Prostate gland (tissue), 2 donors: ENCODE measurements around the gene ABCF2. TPM values are rescaled to one million over a fixed set of nuclear protein-coding genes. Genes with fewer than 3 reads are reported as not detected.

ENCODE experiments used
- DNase-seq: peaks from one replicate; pipeline ENCODE4 v3.0.0-alpha.2; 2019; ENCODE audit warnings: low spot score
- H3K27ac ChIP-seq, 2 donors: fragments of 200-600 bp; sonication (generic); 2 replicates each; pipeline ENCODE4 v1.5.1; 2017 to 2019
- H3K27me3 ChIP-seq: fragments of 200-600 bp; sonication (generic); replicated peaks from 2 replicates; pipeline ENCODE4 v1.5.1; 2019; ENCODE audit not compliant: insufficient read depth
- H3K36me3 ChIP-seq, 2 donors: fragments of 200-600 bp; sonication (generic); 1 replicate in 1 of 2; 2 replicates in 1 of 2; pipeline versions ENCODE4 v1.5.1 to v1.8.1; 2017 to 2019
- H3K4me1 ChIP-seq: fragments of 200-600 bp; sonication (generic); replicated peaks from 2 replicates; pipeline ENCODE4 v1.5.1; 2019
- H3K4me3 ChIP-seq, 2 donors: fragments of 200-600 bp; sonication (generic); 2 replicates each; pipeline ENCODE4 v1.5.1; 2017 to 2019
- H3K9me3 ChIP-seq: fragments of 200-600 bp; sonication (generic); 2 replicates; pipeline ENCODE4 v1.5.1; 2017
- POLR2A ChIP-seq: fragments of 450-650 bp; IDR thresholded peaks from one replicate; pipeline ENCODE4 v1.6.1; 2016; ENCODE audit warnings: antibody characterized with exemption, mild to moderate bottlenecking
- POLR2AphosphoS5 ChIP-seq: sonication (generic); formaldehyde crosslinking; IDR thresholded peaks from one replicate; pipeline ENCODE4 v1.6.1; 2017; ENCODE audit warnings: antibody characterized with exemption
- WGBS: methylation state at CpG from one replicate; pipeline ENCODE4 v1.1.5; 2018; 5-methylcytosine and 5-hydroxymethylcytosine counted together
- intact Hi-C: fragments of 100-400 bp; cut with DNase I; formaldehyde crosslinking; loops from one replicate; pipeline ENCODE4 v1.14.2; 2022
- total RNA-seq, 2 donors: library from RNA; depleted of rRNA; stranded (reverse); fragments of >200 nt; gene quantifications; one replicate each; pipeline ENCODE4 v1.1.0, GENCODE V29; 2016
- TF ChIP-seq, protein P1 (sequence below), 4 experiments: fragments of 200-600 bp in 2 of 4; fragments of 450-650 bp in 2 of 4; sonication (generic) in 2 of 4; IDR thresholded peaks; 1 replicate in 3 of 4; 2 replicates in 1 of 4; pipeline ENCODE4 v1.5.1; 2016 to 2019; ENCODE audit warnings: antibody characterized with exemption in 4 of 4, mild to moderate bottlenecking in 2 of 4, moderate library complexity in 2 of 4

Gene ABCF2
- total RNA-seq, 2 donors from 2014 or later: 23.3 to 33.3 TPM

DNA sequence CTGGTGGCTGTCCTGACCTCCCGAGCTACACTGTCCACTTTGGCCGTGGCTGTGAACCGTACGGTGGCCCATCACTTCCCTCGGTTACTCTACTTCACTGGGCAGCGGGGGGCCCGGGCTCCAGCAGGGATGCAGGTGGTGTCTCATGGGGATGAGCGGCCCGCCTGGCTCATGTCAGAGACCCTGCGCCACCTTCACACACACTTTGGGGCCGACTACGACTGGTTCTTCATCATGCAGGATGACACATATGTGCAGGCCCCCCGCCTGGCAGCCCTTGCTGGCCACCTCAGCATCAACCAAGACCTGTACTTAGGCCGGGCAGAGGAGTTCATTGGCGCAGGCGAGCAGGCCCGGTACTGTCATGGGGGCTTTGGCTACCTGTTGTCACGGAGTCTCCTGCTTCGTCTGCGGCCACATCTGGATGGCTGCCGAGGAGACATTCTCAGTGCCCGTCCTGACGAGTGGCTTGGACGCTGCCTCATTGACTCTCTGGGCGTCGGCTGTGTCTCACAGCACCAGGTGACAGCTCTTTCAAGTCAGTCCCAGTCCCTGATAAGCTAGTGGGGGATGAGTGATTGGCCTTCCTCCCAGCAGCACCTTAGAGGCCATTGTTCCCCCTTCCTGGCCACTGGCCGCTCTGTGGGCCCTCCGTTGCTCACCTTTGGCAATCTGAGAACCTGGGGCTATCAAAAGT, 8.2 kb upstream of the ABCF2 start:
- WGBS: 88% methylated on average over 28 of the region's 28 CpGs
- Histone ChIP-seq H3K27me3 (no peaks in the 10 kb centered on the region), H3K27ac (no peak overlapping the region), H3K9me3 (no peaks in the 10 kb centered on the region), H3K36me3 (peaks cover 0 to 5% of the 10 kb centered on the region in 2 donors), H3K4me1 (peaks cover 3% of the 10 kb centered on the region), H3K4me3 (no peak overlapping the region)
- DNase-seq: no peak
- intact Hi-C loops: no loop called here
- TF ChIP-seq POLR2AphosphoS5 (no peak), POLR2A (no peak)
- TF ChIP-seq, protein P1, sequence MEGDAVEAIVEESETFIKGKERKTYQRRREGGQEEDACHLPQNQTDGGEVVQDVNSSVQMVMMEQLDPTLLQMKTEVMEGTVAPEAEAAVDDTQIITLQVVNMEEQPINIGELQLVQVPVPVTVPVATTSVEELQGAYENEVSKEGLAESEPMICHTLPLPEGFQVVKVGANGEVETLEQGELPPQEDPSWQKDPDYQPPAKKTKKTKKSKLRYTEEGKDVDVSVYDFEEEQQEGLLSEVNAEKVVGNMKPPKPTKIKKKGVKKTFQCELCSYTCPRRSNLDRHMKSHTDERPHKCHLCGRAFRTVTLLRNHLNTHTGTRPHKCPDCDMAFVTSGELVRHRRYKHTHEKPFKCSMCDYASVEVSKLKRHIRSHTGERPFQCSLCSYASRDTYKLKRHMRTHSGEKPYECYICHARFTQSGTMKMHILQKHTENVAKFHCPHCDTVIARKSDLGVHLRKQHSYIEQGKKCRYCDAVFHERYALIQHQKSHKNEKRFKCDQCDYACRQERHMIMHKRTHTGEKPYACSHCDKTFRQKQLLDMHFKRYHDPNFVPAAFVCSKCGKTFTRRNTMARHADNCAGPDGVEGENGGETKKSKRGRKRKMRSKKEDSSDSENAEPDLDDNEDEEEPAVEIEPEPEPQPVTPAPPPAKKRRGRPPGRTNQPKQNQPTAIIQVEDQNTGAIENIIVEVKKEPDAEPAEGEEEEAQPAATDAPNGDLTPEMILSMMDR (IDR thresholded peaks at IDR 0.05): no peak

DNA sequence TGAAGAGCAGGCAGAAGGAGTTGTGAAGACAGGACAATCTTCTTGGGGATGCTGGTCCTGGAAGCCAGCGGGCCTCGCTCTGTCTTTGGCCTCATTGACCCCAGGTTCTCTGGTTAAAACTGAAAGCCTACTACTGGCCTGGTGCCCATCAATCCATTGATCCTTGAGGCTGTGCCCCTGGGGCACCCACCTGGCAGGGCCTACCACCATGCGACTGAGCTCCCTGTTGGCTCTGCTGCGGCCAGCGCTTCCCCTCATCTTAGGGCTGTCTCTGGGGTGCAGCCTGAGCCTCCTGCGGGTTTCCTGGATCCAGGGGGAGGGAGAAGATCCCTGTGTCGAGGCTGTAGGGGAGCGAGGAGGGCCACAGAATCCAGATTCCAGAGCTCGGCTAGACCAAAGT, 6.8 kb upstream of the ABCF2 start:
- H3K4me1 ChIP-seq: peaks cover 3% of the 10 kb centered on the region
- H3K9me3 ChIP-seq: no peaks in the 10 kb centered on the region
- intact Hi-C loops: no loop called here
- H3K4me3 ChIP-seq: peak overlapping the region in 1 of 2 donors; percentile 77
- H3K36me3 ChIP-seq: peaks cover 0 to 5% of the 10 kb centered on the region in 2 donors
- no peak for TF ChIP-seq POLR2AphosphoS5
- no peak for TF ChIP-seq POLR2A
- TF ChIP-seq, protein P1 (IDR thresholded peaks at IDR 0.05): no peak
- H3K27me3 ChIP-seq: no peaks in the 10 kb centered on the region
- no peak for DNase-seq
- WGBS: 69% methylated on average over 9 of the region's 9 CpGs
- H3K27ac ChIP-seq: no peak overlapping the region

DNA sequence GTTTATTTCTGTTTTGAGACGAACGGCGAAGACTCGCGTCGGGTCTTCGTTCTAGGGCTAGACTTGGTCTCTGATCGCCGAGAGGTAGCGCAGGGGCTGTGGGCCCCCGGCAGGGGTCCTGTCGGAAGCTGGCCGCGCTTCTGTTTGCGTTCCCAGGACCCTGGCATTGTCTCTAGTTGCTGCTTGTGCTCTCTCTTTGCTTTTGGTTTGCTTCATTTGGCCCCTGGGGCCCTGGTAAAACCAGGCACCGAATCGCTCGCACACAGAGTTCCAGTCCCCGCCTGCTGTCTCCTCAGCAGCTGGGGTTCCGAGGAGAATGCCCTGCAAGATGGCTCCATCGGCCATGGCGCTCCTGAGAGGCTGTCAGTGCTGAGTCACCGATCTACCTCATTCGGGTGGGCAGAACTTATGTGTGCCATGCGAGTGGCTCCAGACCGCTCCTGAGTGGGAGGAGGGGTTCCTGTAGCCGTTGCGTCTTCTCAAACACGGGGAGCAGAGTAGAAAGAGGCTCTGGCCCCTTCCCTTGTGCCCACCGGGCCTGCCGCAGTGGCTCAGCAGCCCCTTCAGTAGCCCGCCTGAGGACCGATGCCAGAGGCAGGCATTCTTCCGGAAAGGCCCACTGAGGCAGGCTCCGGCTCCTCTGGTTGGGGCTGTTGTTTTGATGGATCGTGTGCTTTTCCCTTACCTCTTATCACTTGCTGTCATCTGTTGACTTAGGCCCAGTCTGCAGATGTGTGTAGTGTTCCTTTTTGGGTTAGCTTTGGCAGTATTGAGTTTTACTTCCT, 6.1 kb upstream of the ABCF2 start:
- 5% methylated on average over 36 of the region's 36 CpGs for WGBS
- peak; percentile 33 for DNase-seq
- Histone ChIP-seq H3K9me3 (no peaks in the 10 kb centered on the region), H3K4me3 (peak overlapping the region; percentile 77 to 80), H3K27me3 (no peaks in the 10 kb centered on the region), H3K4me1 (peaks cover 3% of the 10 kb centered on the region), H3K27ac (peak overlapping the region; percentile 63 to 77), H3K36me3 (peaks cover 0 to 5% of the 10 kb centered on the region in 2 donors)
- intact Hi-C loops: no loop called here
- TF ChIP-seq, protein P1 (IDR thresholded peaks at IDR 0.05): no peak
- TF ChIP-seq POLR2AphosphoS5 (no peak), POLR2A (no peak)

DNA sequence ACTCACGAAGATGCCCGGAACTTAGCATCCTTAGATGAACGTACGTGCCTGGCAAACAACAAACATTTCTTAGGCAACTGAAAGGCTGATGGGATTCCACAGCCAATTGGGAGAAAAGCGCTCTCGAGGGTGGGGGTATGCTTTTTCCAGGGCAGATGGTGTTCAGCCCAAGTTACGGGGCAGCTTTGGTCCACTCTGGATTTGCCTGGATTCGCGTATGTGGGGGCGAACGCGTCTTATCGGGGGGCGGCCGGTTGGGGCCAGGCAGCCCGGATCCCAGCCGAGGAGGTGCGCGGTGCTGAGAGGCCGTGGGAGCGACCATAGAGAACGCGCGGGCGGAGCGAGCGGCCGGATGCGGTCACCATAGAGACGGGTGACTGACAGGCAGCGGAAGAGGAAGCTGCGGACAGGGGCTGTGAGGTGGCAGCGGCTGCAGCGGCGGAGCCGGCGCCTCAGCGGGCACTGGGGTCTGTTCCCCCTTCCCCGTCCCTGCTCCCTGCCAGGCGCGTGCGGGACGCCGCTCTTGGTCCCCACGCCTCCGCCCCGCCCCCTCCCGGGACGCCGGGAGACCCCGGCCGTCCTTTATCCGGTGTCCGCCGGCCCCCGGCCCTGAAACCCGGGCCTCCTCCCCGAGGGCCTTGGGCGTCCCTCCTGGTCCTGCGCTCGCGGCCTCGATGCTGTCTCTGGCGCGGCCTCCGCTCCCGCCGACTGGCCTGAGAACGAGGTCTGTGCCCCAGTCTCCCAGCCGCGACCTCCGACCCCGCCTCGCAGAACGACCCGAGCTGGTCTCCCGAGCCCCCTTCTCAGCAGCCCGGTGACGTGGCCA, 5.3 kb upstream of the ABCF2 start, which contains the start of gene CHPF2:
Gene CHPF2 (plus strand): TSS at position 393 of the 826 bp plus-strand sequence. CDS start 1,529 bp downstream, outside the sequence.
- Histone ChIP-seq H3K4me1 (peaks cover 3% of the 10 kb centered on the region), H3K36me3 (peaks cover 0 to under 1% of the 10 kb centered on the region in 2 donors), H3K27me3 (no peaks in the 10 kb centered on the region), H3K27ac (peak within 1 kb of the TSS; percentile 63 to 77), H3K4me3 (peak within 1 kb of the TSS; percentile 77 to 80), H3K9me3 (no peaks in the 10 kb centered on the region)
- intact Hi-C loops: no loop called here
- DNase-seq: peak; percentile 89
- TF ChIP-seq, protein P1 (IDR thresholded peaks at IDR 0.05): no peak
- TF ChIP-seq POLR2A: peak; percentile 88
- peak; percentile 87 for TF ChIP-seq POLR2AphosphoS5
- 2% methylated on average over 77 of the region's 79 CpGs for WGBS
